GM12891 (cell line): Measurements from ENCODE around the gene NCKAP1.

ENCODE experiments used
- DNase-seq: peaks from one replicate; pipeline ENCODE4 v3.0.0; 2011; ENCODE audit warnings: low spot score; ENCODE audit not compliant: insufficient read length
- FAIRE-seq: peaks from 2 replicates; lab custom pipeline; 2011; peaks lifted over from hg19 to GRCh38; lab: Jason Lieb, UNC
- PAX5 ChIP-seq: IDR thresholded peaks from 2 replicates; pipeline ENCODE4 v1.6.1; 2011; ENCODE audit warnings: low read length, moderate library complexity, mild to moderate bottlenecking; ENCODE audit not compliant: insufficient read depth, severe bottlenecking
- POLR2A ChIP-seq: IDR thresholded peaks from 2 replicates; pipeline ENCODE4 v1.6.1; 2011; ENCODE audit warnings: low read depth, low read length, control low read depth
- POLR2AphosphoS5 ChIP-seq: IDR thresholded peaks from 2 replicates; pipeline ENCODE4 v1.6.1; 2011; ENCODE audit warnings: low read depth, low read length, control low read depth
- POU2F2 ChIP-seq: IDR thresholded peaks from 2 replicates; pipeline ENCODE4 v1.6.1; 2011; ENCODE audit warnings: low read depth, mild to moderate bottlenecking, control low read depth, low read length, moderate library complexity
- SPI1 ChIP-seq: IDR thresholded peaks from 2 replicates; pipeline ENCODE4 v1.6.1; 2011; ENCODE audit warnings: low read depth, low read length, control low read depth
- TAF1 ChIP-seq: IDR thresholded peaks from 2 replicates; pipeline ENCODE4 v1.6.1; 2011; ENCODE audit warnings: low read depth, low read length, control low read depth

The NCKAP1 gene

DNA sequence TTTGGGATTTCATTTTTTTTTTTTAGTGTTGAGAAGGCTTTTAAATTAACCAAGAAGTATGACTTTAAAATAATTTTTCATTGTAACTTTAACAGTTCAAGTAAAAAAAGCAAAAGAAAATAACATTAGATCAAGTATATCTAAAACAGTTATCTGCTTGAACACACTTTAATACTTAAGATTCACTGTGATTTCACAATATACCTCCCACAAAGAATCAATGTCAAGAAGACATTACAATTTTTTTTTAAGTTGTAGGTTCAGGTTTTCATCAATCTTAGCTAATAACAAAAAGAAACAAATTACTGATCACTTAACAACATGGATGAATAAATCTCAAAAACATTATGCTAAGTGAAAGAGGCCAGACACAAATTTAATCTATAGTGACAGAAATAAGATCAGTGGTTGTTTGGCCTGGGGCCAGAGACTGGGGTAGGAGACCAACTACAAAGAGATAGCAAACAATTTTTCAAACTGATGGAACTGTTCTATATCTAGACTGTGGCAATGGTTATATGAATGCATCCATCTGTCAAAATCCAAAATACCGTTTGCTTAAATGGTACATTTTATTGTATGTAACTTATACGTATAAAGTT is 97.0 kb downstream of the NCKAP1 start:
- no peak for FAIRE-seq
- DNase-seq, result no peak
- TF ChIP-seq SPI1, result no peak
- no peak for TF ChIP-seq POLR2AphosphoS5
- TF ChIP-seq TAF1, result no peak

DNA sequence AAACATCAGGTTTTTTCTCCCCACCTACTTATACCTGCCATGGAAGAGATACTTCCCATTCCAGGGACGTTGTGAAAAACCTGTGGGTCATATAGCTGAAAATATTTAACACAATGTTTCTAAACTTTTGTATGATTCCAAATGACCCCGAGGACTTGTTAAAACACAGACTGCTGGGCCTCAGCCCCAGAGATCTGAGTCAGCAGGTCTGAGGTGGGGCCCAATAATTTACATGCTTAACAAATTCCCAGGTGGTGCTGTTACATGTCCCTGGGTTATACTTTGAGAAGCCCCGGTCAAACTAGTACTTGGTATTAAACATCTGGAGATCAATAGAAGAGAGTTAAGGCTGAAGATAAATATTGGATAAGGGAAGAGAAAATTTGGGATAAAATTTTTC is 100.4 kb downstream of the NCKAP1 start:
- FAIRE-seq, result no peak

DNA sequence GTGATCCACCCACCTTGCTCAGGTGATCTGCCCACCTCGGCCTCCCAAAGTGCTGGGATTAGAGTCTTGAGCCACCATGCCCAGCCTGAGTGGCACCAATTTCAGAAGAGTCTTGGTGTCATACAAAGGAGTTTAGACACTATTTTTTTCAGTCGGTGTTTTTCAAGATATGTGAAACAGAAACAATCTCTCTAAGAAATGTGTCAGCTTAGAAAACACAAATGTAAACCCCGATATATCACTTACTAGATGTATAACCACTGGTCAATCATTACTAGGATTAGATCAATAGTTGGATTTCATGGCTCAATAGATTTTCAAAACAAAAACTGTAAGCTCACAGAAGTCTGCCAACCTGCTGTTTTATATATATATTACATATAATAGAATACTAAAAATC is 104.6 kb downstream of the NCKAP1 start:
- no peak for TF ChIP-seq SPI1
- no peak for TF ChIP-seq POLR2A
- FAIRE-seq (no peak), DNase-seq (no peak)

More for the DNA sequence above, 100.4 kb downstream of the NCKAP1 start:
- TF ChIP-seq POLR2A, result no peak
- no peak for TF ChIP-seq POLR2AphosphoS5
- TF ChIP-seq PAX5, result no peak
- no peak for TF ChIP-seq POU2F2
- TF ChIP-seq TAF1, result no peak
- no peak for TF ChIP-seq SPI1
- no peak for DNase-seq

DNA sequence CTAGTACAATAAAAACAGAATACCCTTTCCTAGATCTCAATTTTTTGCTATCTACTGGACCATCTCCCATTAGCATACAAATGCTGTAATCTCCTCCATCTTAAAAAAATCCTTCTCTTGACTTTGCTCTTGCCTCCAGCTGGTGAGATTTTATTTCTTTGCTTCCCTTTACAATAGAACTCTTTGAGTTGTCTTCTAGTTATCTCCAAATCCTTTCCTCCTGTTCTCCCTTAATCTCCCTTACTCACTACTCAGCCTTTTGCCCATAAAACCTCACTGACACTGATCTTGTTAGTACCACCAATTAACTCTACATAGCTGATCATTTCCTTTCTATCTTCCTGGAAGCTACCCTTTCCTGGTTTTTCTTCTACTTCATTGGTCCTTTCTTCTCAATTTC is 108.3 kb downstream of the NCKAP1 start:
- FAIRE-seq (no peak), DNase-seq (no peak)
- no peak for TF ChIP-seq POU2F2
- TF ChIP-seq POLR2A, result no peak
- no peak for TF ChIP-seq SPI1
- no peak for TF ChIP-seq POLR2AphosphoS5
- no peak for TF ChIP-seq TAF1
- no peak for TF ChIP-seq PAX5

DNA sequence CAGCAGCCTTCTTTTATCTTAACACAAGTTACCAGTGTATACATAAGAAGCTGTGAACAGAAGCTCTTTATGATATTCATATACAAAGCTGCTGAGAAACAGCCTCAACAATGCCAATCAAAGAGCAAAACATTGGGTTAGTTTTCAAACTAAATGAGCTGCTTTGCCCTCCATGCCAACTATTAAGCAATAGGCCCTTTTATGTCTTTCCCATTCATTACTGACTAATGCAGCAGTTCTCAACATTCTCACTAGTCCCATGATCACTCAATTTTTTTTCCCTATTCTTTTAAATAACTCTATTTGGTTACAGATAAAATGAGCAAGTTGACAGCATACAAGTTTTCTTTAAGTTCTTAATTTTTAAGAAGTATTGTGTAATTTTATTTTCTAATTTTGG is 114.0 kb downstream of the NCKAP1 start:
- no peak for TF ChIP-seq TAF1
- TF ChIP-seq POU2F2, result no peak
- TF ChIP-seq POLR2AphosphoS5, result no peak
- no peak for TF ChIP-seq PAX5
- TF ChIP-seq POLR2A, result no peak
- TF ChIP-seq SPI1, result no peak
- no peak for DNase-seq
- no peak for FAIRE-seq

DNA sequence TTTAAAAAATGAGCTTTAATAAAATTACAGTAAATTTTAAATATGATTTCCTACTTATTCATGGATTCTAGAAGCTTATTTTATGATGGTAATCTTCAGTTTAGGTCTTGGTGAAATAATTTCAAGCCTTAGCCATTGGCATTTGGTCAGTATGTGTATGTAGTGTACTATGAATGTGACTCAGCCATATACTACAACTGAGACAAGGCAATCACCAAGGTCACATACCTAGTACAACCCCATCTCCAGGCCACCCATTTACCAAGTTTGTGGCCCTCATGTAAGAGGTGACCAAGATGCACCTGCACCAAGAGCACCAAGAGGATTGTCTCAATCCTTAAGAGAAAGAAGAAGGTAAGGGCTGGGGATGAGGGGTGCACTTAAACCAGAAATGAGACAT is 117.0 kb downstream of the NCKAP1 start:
- FAIRE-seq (peak; percentile 77), DNase-seq (no peak)
- TF ChIP-seq POLR2AphosphoS5 (no peak), TAF1 (no peak), PAX5 (no peak), POU2F2 (no peak), SPI1 (no peak), POLR2A (no peak)

DNA sequence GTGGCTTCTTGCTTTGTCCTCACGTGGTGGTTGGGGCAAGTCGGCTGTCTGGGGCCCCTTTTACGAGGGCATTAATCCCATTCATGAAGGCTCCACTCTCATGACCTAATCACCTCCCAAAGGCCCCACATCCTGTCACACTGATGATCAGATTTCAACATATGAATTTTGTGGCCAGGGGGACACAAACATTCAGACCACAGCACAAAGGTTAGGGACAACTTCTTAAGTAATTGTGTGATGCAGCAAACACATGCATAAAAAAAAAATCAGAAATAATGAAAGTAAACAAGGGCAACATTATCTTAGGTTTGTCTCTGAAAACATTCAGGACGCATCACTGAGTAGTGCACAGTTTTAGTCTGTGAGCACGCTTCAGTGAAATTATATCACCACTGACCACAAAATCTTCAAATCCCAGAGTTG is 117.6 kb downstream of the NCKAP1 start:
- DNase-seq (no peak), FAIRE-seq (no peak)
- 0 out of 2 replicates have a peak, but pooled peaks have one; percentile 11 for TF ChIP-seq POU2F2
- no peak for TF ChIP-seq POLR2A
- TF ChIP-seq TAF1, result no peak
- TF ChIP-seq POLR2AphosphoS5, result no peak
- TF ChIP-seq SPI1, result no peak
- no peak for TF ChIP-seq PAX5

DNA sequence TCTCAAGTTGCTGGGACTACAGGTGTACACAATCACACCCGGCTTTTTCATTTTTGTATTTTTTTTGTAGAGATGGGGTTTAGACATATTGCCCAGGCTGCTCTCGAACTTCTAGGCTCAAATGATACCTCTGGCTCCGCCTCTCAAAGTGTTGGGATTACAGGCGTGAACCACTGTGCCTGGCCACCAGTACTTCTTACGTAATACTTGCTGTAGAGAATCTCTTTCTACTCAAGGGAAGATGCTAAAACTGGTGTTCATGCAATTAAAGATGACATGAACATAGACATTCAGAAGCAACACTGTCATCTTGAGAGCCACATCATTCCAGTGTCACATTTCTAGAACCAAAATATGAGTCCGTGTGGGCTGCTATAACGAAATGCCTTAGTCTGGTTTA is 118.2 kb downstream of the NCKAP1 start:
- no peak for TF ChIP-seq TAF1
- no peak for TF ChIP-seq SPI1
- TF ChIP-seq PAX5, result no peak
- TF ChIP-seq POU2F2, result no peak
- no peak for TF ChIP-seq POLR2AphosphoS5
- no peak for TF ChIP-seq POLR2A
- DNase-seq, result no peak
- FAIRE-seq, result no peak

DNA sequence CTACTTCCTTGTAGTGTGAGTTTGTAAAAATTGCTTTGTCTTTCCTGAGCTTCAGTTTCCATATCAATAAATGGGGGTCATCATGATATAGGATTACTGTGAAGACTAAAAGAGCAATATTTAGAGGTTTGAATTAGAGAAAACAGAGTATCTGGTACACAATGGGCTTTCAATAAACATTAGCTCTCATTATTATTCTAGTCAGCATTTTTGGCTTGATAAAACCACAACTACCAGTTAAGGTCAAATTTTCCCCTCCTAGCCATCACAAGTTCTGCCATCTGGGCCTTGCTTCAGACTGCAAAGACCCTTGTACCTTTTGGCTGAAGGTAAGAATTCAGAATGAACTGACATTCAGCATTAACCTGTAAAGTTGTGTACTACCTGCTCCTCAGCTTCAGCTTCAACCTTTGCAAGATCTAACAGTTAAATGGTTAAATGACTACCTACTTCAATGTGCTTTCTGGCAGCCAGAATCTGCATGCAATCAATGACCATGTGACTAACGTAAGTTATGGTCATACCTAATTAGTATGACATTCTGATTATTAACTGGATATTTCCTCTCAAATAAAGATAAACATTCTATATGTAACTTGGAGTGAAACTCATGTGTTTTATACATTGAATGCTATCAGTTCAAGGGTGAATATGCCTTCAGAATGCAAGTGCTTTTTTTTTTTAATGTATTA is 119.2 kb downstream of the NCKAP1 start:
- no peak for DNase-seq
- FAIRE-seq, result no peak
- TF ChIP-seq PAX5 (no peak), POU2F2 (no peak), POLR2A (no peak), TAF1 (no peak), SPI1 (no peak), POLR2AphosphoS5 (no peak)

DNA sequence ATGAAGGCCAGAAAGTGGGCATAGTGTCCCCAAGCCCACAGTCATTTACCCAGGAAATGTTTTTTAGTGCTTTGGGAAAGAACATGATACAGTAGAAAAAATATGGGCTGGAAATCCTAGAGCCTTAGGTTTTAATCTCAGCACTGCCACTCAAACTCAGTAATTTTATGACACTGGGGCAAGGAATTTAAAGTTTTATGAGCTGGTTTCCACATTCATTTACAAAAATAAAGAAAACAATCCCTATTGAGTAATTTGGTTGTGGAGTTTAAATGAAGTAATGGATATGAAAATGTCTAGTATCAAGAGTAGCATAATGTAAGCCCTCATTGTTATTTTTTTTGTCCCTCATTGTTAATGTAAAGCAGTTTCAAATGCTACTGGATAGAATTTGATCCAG is 120.3 kb downstream of the NCKAP1 start:
- TF ChIP-seq POU2F2, result no peak
- no peak for TF ChIP-seq PAX5
- no peak for TF ChIP-seq POLR2AphosphoS5
- no peak for TF ChIP-seq TAF1
- TF ChIP-seq POLR2A, result no peak
- TF ChIP-seq SPI1, result no peak
- FAIRE-seq (no peak), DNase-seq (no peak)
